Bronchial epithelial cell (primary cell): ENCODE results near the gene RRP36. TPM values are rescaled to one million over a fixed set of nuclear protein-coding genes. Genes with fewer than 3 reads are reported as not detected.
"Not testable (repeated sequence)": the region's sequence is repeated elsewhere in the genome, so short reads cannot be mapped to it uniquely, and the experiment has no call there.

ENCODE experiments used
- DNase-seq: peaks from one replicate; pipeline ENCODE4 v3.0.0-alpha.2; 2010; ENCODE audit warnings: low read depth
- FAIRE-seq: peaks from 2 replicates; lab custom pipeline; 2011; peaks lifted over from hg19 to GRCh38; lab: Jason Lieb, UNC
- H3K27me3 ChIP-seq: 2 replicates; pipeline ENCODE4 v1.5.1; 2011; ENCODE audit warnings: low read length; ENCODE audit not compliant: control insufficient read depth, insufficient read depth
- H3K36me3 ChIP-seq: 2 replicates; pipeline ENCODE4 v1.5.1; 2011; ENCODE audit warnings: low read length; ENCODE audit not compliant: control insufficient read depth, insufficient read depth
- H3K4me3 ChIP-seq: 2 replicates; pipeline ENCODE4 v1.5.1; 2011; ENCODE audit warnings: mild to moderate bottlenecking, low read depth, low read length, control low read depth
- total RNA-seq: library from RNA; depleted of rRNA; stranded (reverse); fragments of >200 nt; gene quantifications from 2 replicates; pipeline ENCODE4 v1.2.1, GENCODE V29; 2014
- TF ChIP-seq, protein P1 (sequence below): IDR thresholded peaks from 2 replicates; pipeline ENCODE4 v1.5.1; 2011; ENCODE audit warnings: mild to moderate bottlenecking, moderate library complexity, low read length, control low read depth, inconsistent platforms; ENCODE audit not compliant: insufficient read depth, severe bottlenecking

RRP36 gene
- total RNA-seq, 1 donor from 2014 or later = 97.1 TPM

DNA sequence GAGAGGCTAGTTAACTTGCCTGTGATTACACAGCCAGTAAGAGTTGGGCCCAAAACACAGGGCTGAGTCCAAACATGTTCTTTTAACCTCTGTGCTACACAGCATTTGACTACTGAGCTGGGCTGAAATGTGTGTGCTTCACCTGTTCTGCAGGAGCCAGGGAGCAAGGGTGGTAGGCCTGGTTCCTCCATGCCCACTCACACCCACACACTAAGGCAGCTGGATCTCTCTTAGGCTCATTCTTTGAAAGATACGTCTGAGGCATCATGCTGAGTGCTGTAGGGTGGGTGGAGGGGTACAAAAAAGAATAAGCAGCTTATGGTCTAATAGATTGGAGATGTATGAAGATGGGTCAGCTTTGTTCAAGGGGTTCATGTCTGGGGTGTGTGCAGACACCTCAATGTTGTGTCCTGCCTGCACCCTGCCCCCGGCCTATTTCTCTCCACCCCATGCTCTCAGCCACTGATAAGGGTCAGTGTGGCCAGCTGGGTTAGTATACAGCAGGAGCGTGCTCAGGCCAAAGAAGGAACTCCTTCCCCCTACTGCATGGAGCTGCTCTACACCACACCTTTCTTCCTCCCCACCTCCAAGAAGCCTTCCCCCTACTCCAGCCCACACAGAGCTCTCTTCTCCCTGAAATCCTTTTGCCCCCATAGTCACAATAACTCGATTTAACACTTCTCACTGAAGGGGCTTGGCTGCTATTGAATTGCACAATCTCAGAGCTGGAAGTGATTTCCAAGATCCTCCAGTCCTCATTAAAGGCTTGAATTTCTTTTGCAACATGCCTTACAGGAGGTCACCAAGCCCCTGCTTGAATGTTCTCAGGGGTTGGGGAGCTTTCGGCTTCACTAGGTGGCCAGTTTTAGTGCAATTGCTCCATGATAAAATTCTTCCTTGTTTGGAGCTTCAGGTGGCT is 33.6 kb upstream of the RRP36 start:
- H3K36me3 ChIP-seq = peaks cover 2% of the 10 kb centered on the region
- no peaks in the 10 kb centered on the region for H3K27me3 ChIP-seq
- TF ChIP-seq, protein P1, sequence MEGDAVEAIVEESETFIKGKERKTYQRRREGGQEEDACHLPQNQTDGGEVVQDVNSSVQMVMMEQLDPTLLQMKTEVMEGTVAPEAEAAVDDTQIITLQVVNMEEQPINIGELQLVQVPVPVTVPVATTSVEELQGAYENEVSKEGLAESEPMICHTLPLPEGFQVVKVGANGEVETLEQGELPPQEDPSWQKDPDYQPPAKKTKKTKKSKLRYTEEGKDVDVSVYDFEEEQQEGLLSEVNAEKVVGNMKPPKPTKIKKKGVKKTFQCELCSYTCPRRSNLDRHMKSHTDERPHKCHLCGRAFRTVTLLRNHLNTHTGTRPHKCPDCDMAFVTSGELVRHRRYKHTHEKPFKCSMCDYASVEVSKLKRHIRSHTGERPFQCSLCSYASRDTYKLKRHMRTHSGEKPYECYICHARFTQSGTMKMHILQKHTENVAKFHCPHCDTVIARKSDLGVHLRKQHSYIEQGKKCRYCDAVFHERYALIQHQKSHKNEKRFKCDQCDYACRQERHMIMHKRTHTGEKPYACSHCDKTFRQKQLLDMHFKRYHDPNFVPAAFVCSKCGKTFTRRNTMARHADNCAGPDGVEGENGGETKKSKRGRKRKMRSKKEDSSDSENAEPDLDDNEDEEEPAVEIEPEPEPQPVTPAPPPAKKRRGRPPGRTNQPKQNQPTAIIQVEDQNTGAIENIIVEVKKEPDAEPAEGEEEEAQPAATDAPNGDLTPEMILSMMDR = no peak
- no peak overlapping the region for H3K4me3 ChIP-seq
- FAIRE-seq (no peak), DNase-seq (no peak)

DNA sequence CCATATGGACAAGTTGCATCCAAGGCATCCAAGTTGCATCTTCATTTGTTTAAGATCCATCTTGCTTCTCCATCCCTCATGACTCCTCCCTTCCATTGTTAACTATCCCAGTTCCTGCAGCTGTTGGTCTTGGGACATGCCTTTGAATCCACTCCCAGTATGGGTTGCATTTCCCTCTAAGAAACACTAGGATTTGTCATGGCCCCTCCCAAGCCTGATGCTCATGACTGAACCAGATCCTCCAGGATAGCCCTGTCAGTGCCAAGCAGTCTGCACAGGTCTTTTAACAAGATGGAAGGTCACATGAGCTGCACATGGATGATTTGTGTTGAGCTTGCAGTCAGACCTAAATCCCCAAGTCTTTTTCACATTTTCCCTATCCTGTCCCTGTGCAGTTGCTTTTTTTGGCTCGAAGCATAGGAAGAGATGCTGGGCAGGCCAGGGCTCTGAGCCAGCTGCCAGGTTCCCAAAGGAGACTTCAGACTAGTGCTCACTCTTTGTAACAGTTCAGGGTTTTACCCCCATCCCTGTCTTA is 32.9 kb upstream of the RRP36 start:
- peak; percentile 31 for DNase-seq
- Histone ChIP-seq H3K36me3 (peaks cover 2% of the 10 kb centered on the region), H3K27me3 (no peaks in the 10 kb centered on the region), H3K4me3 (no peak overlapping the region)
- TF ChIP-seq, protein P1 = no peak
- no peak for FAIRE-seq

DNA sequence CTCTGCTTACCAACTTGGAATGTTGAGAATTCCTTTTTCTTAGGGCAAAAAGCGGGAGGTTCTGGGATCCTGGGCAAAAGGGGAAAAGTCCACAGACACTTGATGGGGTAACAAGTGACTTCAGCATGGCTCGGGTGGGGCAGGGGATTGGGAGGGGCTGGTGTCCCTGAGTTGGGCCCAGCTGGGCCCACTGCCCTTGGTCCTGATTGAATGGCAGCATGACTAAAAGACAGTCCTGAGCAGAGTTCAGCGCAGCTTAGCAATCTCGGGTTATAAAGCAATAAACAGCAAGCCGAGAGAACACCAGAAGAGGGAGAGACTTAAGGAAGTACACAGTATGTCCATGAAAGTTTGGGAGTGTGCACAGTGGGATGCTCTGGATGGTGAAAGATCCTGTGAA is 31.5 kb upstream of the RRP36 start:
- TF ChIP-seq, protein P1 = no peak
- peak; percentile 60 for FAIRE-seq
- no peak for DNase-seq
- Histone ChIP-seq H3K4me3 (no peak overlapping the region), H3K36me3 (peaks cover 2% of the 10 kb centered on the region), H3K27me3 (no peaks in the 10 kb centered on the region)

DNA sequence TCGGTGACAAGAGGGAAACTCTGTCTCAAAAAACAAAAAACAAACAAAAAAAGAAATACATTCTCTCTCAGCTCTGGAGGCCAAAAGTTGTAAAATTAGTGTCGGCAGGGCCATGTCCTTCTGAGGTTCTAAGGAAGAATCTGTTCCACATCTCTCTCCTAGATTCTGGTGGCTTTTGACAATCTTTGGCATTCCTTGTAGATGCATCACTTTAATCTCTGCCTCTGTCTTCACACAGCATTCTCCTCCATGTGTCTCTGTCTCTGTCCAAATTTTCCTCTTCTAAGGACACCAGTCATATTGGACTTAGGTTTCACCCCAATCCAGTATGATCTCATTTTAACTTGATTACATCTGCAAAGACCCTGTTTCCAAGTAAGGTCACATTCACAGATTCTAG is 28.0 kb upstream of the RRP36 start:
- DNase-seq (no peak), FAIRE-seq (no peak)
- H3K36me3 ChIP-seq = peaks cover 2% of the 10 kb centered on the region
- no peak overlapping the region for H3K4me3 ChIP-seq
- TF ChIP-seq, protein P1 = no peak
- H3K27me3 ChIP-seq = no peaks in the 10 kb centered on the region

DNA sequence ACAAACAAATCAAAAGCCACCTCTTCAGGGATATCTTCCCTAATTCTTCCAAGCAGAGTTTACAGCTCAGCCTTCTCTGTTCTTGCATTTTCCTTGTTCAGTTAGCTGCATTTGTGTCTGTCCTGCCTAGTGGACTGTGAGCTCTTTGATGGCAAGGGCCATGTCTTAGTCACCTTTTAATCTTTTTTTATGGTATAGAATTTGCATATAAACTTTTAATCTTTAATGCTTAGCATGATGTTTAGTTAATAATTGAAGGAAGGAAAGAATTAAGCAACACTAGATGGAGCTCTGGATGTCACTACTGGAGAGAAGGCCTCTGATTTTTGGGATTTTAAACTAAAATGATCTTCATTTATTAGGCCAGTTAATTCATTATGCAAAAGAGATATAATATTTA is 24.9 kb upstream of the RRP36 start:
- Histone ChIP-seq H3K36me3 (peaks cover 2% of the 10 kb centered on the region), H3K27me3 (no peaks in the 10 kb centered on the region), H3K4me3 (no peak overlapping the region)
- no peak for FAIRE-seq
- TF ChIP-seq, protein P1 = no peak
- no peak for DNase-seq

DNA sequence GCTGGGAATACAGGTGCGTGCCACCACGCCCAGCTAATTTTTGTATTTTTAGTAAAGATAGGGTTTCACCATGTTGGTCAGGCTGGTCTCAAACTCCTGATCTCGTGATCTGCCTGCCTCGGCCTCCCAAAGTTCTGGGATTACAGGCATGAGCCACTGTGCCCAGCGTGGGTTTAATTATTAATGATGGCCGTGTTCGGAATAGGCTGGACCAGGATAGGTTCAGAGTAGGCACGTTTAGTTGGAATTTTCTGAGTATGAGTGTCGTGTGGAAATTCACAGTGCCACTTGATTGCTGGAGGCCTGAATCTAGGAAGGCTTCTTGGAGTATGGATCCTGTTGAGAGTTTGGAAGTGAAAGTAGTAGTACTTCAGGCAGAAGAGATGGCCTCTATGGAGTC is 23.2 kb upstream of the RRP36 start:
- not testable (repeated sequence) for H3K4me3 ChIP-seq, DNase-seq, H3K27me3 ChIP-seq, H3K36me3 ChIP-seq, FAIRE-seq
